Brain microvascular endothelial cell (primary cell): Measurements from ENCODE around the gene SORCS1.

Source experiments
- DNase-seq: peaks from one replicate; pipeline ENCODE4 v3.0.0-alpha.2; 2020
- H3K27ac ChIP-seq: fragments of 250-450 bp; sonication (Bioruptor Pico); 2 replicates; pipeline ENCODE4 v1.5.1; 2020; ENCODE audit warnings: mild to moderate bottlenecking, moderate library complexity
- H3K27me3 ChIP-seq: fragments of 250-450 bp; sonication (Bioruptor Pico); replicated peaks from 2 replicates; pipeline ENCODE4 v1.5.1; 2020; ENCODE audit warnings: mild to moderate bottlenecking
- H3K36me3 ChIP-seq: fragments of 250-450 bp; sonication (Bioruptor Pico); replicated peaks from 2 replicates; pipeline ENCODE4 v1.5.1; 2020; ENCODE audit warnings: mild to moderate bottlenecking
- H3K4me3 ChIP-seq: 2 replicates; pipeline ENCODE4 v1.5.1; 2011; ENCODE audit warnings: low read depth, mild to moderate bottlenecking, control low read depth, low read length, moderate library complexity
- CTCF ChIP-seq: IDR thresholded peaks from 2 replicates; pipeline ENCODE4 v1.5.1; 2011; ENCODE audit warnings: low read depth, mild to moderate bottlenecking, moderate library complexity, low read length, control low read depth, inconsistent platforms; ENCODE audit errors: missing control alignments
- in situ Hi-C: cut with HindIII; loops from 2 replicates; pipeline ENCODE4 v1.10.0; 2017; ENCODE audit warnings: low sequenced_read_pairs, low pct_ligation_motif_present

SORCS1 gene

GRCh38 chr10:107168738-107169137 is 4.2 kb upstream of the SORCS1 start:
- in situ Hi-C loops, result no loop called here
- no peak overlapping the region for H3K27ac ChIP-seq
- no peaks in the 10 kb centered on the region for H3K36me3 ChIP-seq
- TF ChIP-seq CTCF, result no peak
- DNase-seq, result no peak
- no peak overlapping the region for H3K4me3 ChIP-seq
- H3K27me3 ChIP-seq, result peaks cover 8% of the 10 kb centered on the region

- DNase-seq, result no peak
Observed at GRCh38 chr10:107166403-107166802, 1.9 kb upstream of the SORCS1 start.

GRCh38 chr10:107164992-107165391 is 486 bp upstream of the SORCS1 start:
- Histone ChIP-seq H3K27ac (no peak overlapping the region), H3K36me3 (no peaks in the 10 kb centered on the region), H3K4me3 (peak overlapping the region; percentile 3), H3K27me3 (peaks cover 8% of the 10 kb centered on the region)
- in situ Hi-C loops, result no loop called here
- DNase-seq, result no peak
- TF ChIP-seq CTCF, result no peak

More at GRCh38 chr10:107166403-107166802, 1.9 kb upstream of the SORCS1 start:
- TF ChIP-seq CTCF, result no peak
- Histone ChIP-seq H3K36me3 (no peaks in the 10 kb centered on the region), H3K27me3 (peaks cover 8% of the 10 kb centered on the region), H3K27ac (no peak overlapping the region), H3K4me3 (no peak overlapping the region)
- in situ Hi-C loops, result no loop called here

- DNase-seq, result no peak
- Histone ChIP-seq H3K4me3 (no peak overlapping the region), H3K27me3 (peaks cover 8% of the 10 kb centered on the region), H3K27ac (no peak overlapping the region), H3K36me3 (no peaks in the 10 kb centered on the region)
- in situ Hi-C loops, result no loop called here
- no peak for TF ChIP-seq CTCF
Observed at GRCh38 chr10:107163076-107163855, 1.2 kb downstream of the SORCS1 start.

- Histone ChIP-seq H3K27ac (no peak overlapping the region), H3K27me3 (peaks cover 8% of the 10 kb centered on the region), H3K4me3 (no peak overlapping the region), H3K36me3 (no peaks in the 10 kb centered on the region)
- no peak for TF ChIP-seq CTCF
- in situ Hi-C loops, result no loop called here
- DNase-seq, result no peak
Observed at GRCh38 chr10:107160866-107161265, 3.6 kb downstream of the SORCS1 start.

GRCh38 chr10:107159871-107160270 is 4.6 kb downstream of the SORCS1 start:
- Histone ChIP-seq H3K27me3 (peaks cover 7% of the 10 kb centered on the region), H3K27ac (no peak overlapping the region), H3K36me3 (no peaks in the 10 kb centered on the region), H3K4me3 (no peak overlapping the region)
- no peak for TF ChIP-seq CTCF
- DNase-seq, result no peak
- in situ Hi-C loops, result no loop called here
